Thyroid gland (tissue), 4 donors: ENCODE data around the gene OLFM2.

Experiments
- POLR2A ChIP-seq, 2 donors: fragments of 450-650 bp; IDR thresholded peaks; one replicate each; pipeline ENCODE4 v1.6.1; 2017; ENCODE audit warnings: antibody characterized with exemption in 2 of 2, mild to moderate bottlenecking in 2 of 2, moderate library complexity in 1 of 2
- TF ChIP-seq, protein P1 (sequence below), 6 experiments: fragments of 200-600 bp in 3 of 6; fragments of 450-650 bp in 3 of 6; sonication (generic) in 3 of 6; IDR thresholded peaks; one replicate each; pipeline ENCODE4 v1.5.1; 2016 to 2019; ENCODE audit warnings: antibody characterized with exemption in 6 of 6, mild to moderate bottlenecking in 2 of 6, inconsistent platforms in 1 of 6, moderate library complexity in 1 of 6

GRCh38 chr19:9885077-9885552 lies 51.2 kb downstream of the OLFM2 start:
- TF ChIP-seq, protein P1, sequence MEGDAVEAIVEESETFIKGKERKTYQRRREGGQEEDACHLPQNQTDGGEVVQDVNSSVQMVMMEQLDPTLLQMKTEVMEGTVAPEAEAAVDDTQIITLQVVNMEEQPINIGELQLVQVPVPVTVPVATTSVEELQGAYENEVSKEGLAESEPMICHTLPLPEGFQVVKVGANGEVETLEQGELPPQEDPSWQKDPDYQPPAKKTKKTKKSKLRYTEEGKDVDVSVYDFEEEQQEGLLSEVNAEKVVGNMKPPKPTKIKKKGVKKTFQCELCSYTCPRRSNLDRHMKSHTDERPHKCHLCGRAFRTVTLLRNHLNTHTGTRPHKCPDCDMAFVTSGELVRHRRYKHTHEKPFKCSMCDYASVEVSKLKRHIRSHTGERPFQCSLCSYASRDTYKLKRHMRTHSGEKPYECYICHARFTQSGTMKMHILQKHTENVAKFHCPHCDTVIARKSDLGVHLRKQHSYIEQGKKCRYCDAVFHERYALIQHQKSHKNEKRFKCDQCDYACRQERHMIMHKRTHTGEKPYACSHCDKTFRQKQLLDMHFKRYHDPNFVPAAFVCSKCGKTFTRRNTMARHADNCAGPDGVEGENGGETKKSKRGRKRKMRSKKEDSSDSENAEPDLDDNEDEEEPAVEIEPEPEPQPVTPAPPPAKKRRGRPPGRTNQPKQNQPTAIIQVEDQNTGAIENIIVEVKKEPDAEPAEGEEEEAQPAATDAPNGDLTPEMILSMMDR (IDR thresholded peaks at IDR 0.05) = no peak
- TF ChIP-seq POLR2A (IDR thresholded peaks at IDR 0.05) = no peak
